Parathyroid adenoma (tissue), 2 donors: Measurements from ENCODE around the gene SERPINB7.

Source experiments
- H2AFZ ChIP-seq: fragments of 300-600 bp; sonication (generic); one replicate; pipeline ENCODE4 v1.7.0; 2017; ENCODE audit warnings: antibody characterized with exemption, mild to moderate bottlenecking
- H3K27ac ChIP-seq: fragments of 300-600 bp; sonication (generic); one replicate; pipeline ENCODE4 v1.7.0; 2017
- H3K27me3 ChIP-seq: fragments of 300-600 bp; sonication (generic); one replicate; pipeline ENCODE4 v1.7.0; 2017; ENCODE audit warnings: low read length; ENCODE audit not compliant: control insufficient read depth, insufficient read depth
- H3K36me3 ChIP-seq: fragments of 300-600 bp; sonication (generic); one replicate; pipeline ENCODE4 v1.7.0; 2017; ENCODE audit warnings: low read length; ENCODE audit not compliant: control insufficient read depth, insufficient read depth
- H3K4me1 ChIP-seq: fragments of 300-600 bp; sonication (generic); one replicate; pipeline ENCODE4 v1.7.0; 2017; ENCODE audit warnings: control low read depth
- H3K4me2 ChIP-seq: fragments of 300-600 bp; sonication (generic); one replicate; pipeline ENCODE4 v1.7.0; 2017; ENCODE audit warnings: low read length
- H3K4me3 ChIP-seq: fragments of 300-600 bp; sonication (generic); one replicate; pipeline ENCODE4 v1.7.0; 2017; ENCODE audit warnings: low read depth, low read length
- H3K79me2 ChIP-seq: fragments of 300-600 bp; sonication (generic); one replicate; pipeline ENCODE4 v1.7.0; 2017; ENCODE audit warnings: control low read depth
- H3K9ac ChIP-seq: fragments of 300-600 bp; sonication (generic); one replicate; pipeline ENCODE4 v1.7.0; 2017; ENCODE audit warnings: mild to moderate bottlenecking
- H3K9me3 ChIP-seq: fragments of 300-600 bp; sonication (generic); one replicate; pipeline ENCODE4 v1.7.0; 2017; ENCODE audit warnings: low read length; ENCODE audit not compliant: control insufficient read depth
- TF ChIP-seq, protein P1 (sequence below): fragments of 300-600 bp; sonication (generic); IDR thresholded peaks from one replicate; pipeline ENCODE4 v1.7.0; 2017; ENCODE audit warnings: antibody characterized with exemption, mild to moderate bottlenecking
- donor health status: primary hyperparathyroidism.

SERPINB7 gene, protein sequence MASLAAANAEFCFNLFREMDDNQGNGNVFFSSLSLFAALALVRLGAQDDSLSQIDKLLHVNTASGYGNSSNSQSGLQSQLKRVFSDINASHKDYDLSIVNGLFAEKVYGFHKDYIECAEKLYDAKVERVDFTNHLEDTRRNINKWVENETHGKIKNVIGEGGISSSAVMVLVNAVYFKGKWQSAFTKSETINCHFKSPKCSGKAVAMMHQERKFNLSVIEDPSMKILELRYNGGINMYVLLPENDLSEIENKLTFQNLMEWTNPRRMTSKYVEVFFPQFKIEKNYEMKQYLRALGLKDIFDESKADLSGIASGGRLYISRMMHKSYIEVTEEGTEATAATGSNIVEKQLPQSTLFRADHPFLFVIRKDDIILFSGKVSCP

DNA sequence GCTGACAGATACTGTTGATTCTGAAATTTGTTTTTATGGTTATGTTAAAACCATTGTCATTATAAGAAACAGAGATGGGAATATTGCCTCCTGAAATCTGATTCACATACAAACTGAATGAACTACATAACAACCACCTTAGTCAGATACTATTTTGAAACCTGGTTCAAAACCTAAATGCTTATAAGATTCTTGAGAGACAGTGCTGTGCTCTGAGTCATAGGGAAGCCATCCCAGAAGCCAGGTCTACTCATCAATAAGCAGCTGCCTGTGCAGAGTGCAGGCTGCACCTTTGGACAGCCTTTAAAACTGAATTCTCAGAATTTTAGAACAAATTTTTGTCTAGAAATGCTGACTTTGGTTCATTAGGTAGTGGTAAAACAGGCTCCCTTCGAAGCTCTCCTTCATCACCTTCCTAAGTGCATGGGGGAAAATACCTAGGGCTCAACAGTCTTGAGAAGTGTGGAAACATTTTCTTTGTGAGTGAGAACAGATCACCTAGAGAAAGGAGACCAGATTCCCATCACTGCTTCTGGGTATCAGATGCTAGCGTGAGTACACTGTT is at the start of gene SERPINB7:
SERPINB7 (plus strand) TSS at position 253 of the 565 bp plus-strand sequence. CDS start 6,955 bp downstream, outside the sequence.
- Histone ChIP-seq H3K4me2 (no peak within 1 kb of the TSS), H3K9me3 (no peaks in the 10 kb centered on the region)

DNA sequence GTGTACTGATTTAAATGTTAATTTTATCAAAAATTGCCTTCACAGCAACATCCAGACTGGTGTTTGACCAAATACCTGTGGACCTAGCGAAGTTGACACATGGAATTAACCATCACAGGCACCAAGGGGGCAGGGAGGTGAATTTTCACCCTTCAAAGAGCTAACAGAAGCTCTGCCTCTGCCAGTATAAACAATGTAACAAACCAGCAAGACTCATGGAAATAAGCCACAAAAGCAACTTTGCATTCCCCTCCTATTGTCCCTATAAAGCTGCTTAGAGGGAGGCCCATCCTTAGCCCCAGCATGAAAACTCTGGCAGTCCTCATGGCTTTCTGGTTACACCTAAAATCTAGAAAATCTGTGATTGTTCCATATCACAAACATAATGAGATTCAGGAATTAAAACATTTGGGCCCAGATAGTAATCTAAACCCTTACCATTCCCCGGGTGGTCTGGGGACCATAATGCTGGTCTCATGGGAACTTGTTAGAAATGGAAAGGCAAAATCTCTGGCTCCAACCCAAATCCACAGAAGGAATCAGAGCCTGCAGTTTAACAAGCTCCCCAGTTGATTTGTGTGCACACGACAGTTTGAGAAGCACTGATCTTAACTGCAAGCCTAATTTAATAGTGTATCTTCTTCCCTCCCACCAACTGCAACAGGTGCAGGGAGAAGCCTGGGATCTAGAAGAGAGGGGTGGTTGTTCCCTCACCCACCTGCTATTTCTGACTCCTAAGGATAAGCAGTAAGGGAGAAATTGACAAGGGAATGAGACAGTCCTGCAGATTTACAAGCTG is 49.3 kb upstream of the SERPINB7 start:
- Histone ChIP-seq H3K4me2 (no peak overlapping the region), H3K9ac (no peak overlapping the region), H3K27me3 (no peaks in the 10 kb centered on the region), H2AFZ (no peak overlapping the region), H3K27ac (no peak overlapping the region), H3K79me2 (no peaks in the 10 kb centered on the region), H3K4me1 (no peaks in the 10 kb centered on the region), H3K36me3 (no peaks in the 10 kb centered on the region), H3K9me3 (no peaks in the 10 kb centered on the region), H3K4me3 (no peak overlapping the region)
- TF ChIP-seq, protein P1, sequence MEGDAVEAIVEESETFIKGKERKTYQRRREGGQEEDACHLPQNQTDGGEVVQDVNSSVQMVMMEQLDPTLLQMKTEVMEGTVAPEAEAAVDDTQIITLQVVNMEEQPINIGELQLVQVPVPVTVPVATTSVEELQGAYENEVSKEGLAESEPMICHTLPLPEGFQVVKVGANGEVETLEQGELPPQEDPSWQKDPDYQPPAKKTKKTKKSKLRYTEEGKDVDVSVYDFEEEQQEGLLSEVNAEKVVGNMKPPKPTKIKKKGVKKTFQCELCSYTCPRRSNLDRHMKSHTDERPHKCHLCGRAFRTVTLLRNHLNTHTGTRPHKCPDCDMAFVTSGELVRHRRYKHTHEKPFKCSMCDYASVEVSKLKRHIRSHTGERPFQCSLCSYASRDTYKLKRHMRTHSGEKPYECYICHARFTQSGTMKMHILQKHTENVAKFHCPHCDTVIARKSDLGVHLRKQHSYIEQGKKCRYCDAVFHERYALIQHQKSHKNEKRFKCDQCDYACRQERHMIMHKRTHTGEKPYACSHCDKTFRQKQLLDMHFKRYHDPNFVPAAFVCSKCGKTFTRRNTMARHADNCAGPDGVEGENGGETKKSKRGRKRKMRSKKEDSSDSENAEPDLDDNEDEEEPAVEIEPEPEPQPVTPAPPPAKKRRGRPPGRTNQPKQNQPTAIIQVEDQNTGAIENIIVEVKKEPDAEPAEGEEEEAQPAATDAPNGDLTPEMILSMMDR, result no peak

More for the DNA sequence above, at the start of gene SERPINB7:
- Histone ChIP-seq H3K79me2 (no peaks in the 10 kb centered on the region), H2AFZ (no peak within 1 kb of the TSS), H3K27me3 (no peaks in the 10 kb centered on the region), H3K9ac (no peak within 1 kb of the TSS), H3K36me3 (no peaks in the 10 kb centered on the region), H3K27ac (no peak within 1 kb of the TSS), H3K4me3 (no peak within 1 kb of the TSS), H3K4me1 (no peaks in the 10 kb centered on the region)
- TF ChIP-seq, protein P1, result no peak

- no peaks in the 10 kb centered on the region for H3K36me3 ChIP-seq
- H3K27ac ChIP-seq, result no peak overlapping the region
- no peak overlapping the region for H3K4me2 ChIP-seq
- H3K27me3 ChIP-seq, result no peaks in the 10 kb centered on the region
- H3K9me3 ChIP-seq, result no peaks in the 10 kb centered on the region
- no peak overlapping the region for H2AFZ ChIP-seq
- no peak overlapping the region for H3K4me3 ChIP-seq
- no peaks in the 10 kb centered on the region for H3K79me2 ChIP-seq
- TF ChIP-seq, protein P1, result no peak
- no peaks in the 10 kb centered on the region for H3K4me1 ChIP-seq
- no peak overlapping the region for H3K9ac ChIP-seq
These were observed 44.4 kb upstream of the SERPINB7 start for GRCh38 chr18:63730773-63731172.

DNA sequence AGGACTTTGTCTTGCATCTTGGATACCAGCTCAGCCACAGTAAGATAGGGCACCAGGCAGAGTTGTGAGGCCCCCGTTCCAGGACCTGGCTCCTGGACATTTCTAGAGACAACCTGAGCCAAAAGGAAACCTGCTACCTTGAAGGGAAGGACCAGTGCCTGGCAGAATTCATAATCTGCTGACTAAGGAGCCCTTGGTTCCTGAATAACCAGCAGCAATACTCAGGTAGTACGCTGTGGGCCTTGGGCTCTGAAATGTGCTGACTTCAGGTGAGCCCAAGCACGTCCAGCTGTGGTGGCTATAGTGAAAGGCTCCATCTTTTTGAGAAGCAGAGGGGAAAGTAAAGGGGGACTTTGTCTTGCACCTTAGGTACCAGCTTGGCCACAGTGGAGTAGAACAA is 44.0 kb upstream of the SERPINB7 start:
- Histone ChIP-seq H3K4me2 (no peak overlapping the region), H3K27ac (no peak overlapping the region), H3K4me3 (no peak overlapping the region), H2AFZ (no peak overlapping the region), H3K9me3 (no peaks in the 10 kb centered on the region), H3K27me3 (no peaks in the 10 kb centered on the region), H3K36me3 (no peaks in the 10 kb centered on the region), H3K4me1 (no peaks in the 10 kb centered on the region), H3K79me2 (no peaks in the 10 kb centered on the region), H3K9ac (no peak overlapping the region)
- TF ChIP-seq, protein P1, result no peak
